Neural crest cell (in vitro differentiated cells): ENCODE measurements around the gene MED8. TPM values are rescaled to one million over a fixed set of nuclear protein-coding genes. Genes with fewer than 3 reads are reported as not detected.
A peak's percentile ranks its signal among the peaks of the same experiment; 100 is the strongest.

Experiments used
- DNase-seq: peaks from one replicate; pipeline ENCODE4 v3.0.0; 2021; ENCODE audit warnings: low read depth, mixed read lengths, low spot score
- H3K27ac Mint-ChIP-seq: one replicate; pipeline ENCODE4 v1.8.0; 2021; ENCODE audit warnings: mild to moderate bottlenecking, mixed read lengths; ENCODE audit not compliant: unreplicated experiment
- H3K27me3 Mint-ChIP-seq: 2 replicates; pipeline ENCODE4 v1.8.0; 2021; ENCODE audit warnings: low read depth, mild to moderate bottlenecking, mixed read lengths
- H3K36me3 Mint-ChIP-seq: 2 replicates; pipeline ENCODE4 v1.8.0; 2021; ENCODE audit warnings: low read depth, mild to moderate bottlenecking, mixed read lengths
- H3K4me1 Mint-ChIP-seq: 2 replicates; pipeline ENCODE4 v1.8.0; 2021; ENCODE audit warnings: mixed read lengths
- H3K4me3 Mint-ChIP-seq: one replicate; pipeline ENCODE4 v1.8.0; 2021; ENCODE audit warnings: mild to moderate bottlenecking, mixed read lengths
- H3K9me3 Mint-ChIP-seq: 2 replicates; pipeline ENCODE4 v1.8.0; 2021; ENCODE audit warnings: mixed read lengths
- CTCF ChIP-seq: fragments of 200-600 bp; sonication (generic); conservative IDR thresholded peaks from 2 replicates; pipeline ENCODE4 v1.5.0; 2021; ENCODE audit warnings: antibody characterized with exemption, mild to moderate bottlenecking
- total RNA-seq: library from RNA; stranded (reverse); gene quantifications from 2 replicates; pipeline ENCODE4 v1.2.1, GENCODE V29; 2021

Gene MED8
- total RNA-seq, 1 donor from 2014 or later = 33.9 TPM

DNA sequence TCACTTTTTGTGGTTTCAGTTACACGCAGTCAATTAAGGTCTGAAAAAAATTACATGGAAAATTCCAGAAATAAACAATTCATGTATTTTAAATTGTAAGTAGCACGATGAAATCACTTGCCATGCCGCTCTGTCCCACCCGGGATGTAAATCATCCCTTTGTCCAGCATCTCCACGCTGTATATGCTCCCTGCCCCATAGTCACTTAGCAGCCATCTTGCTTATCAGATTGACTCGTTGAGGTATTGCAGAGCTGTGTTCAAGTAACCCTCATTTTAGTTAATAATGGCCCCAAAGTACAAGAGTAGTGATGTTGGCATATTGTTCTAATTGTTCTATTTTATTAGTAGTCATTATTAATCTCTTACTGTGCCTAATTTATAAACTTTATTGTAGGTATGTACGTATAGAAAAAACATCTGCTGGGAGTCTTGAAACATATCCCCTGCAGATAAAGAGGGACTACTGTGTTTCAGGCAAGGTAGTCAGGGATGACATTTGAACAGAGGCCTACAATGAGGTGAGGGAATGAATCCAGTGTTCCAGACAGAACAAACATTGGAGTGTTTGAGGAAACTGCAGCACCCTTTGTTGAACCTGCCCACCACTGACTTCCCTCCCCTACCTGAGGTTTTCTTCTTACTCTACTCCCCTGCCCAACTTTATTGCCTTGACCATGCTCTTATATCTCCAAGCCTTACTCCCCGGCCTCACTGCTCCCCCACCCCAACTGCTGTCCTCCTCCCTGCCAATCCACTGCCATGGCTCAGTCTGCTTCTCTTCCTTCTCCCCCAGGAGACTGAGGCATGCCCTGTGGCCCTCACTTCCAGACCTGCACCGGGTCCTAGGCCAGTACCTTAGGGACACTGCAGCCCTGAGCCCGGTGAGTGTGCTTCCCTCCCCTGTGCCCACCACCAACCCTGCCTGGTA lies 37.9 kb downstream of the MED8 start:
- Mint-ChIP-seq H3K27me3 (peaks cover 18% of the 10 kb centered on the region), H3K9me3 (peaks cover 3% of the 10 kb centered on the region), H3K36me3 (peaks cover 3% of the 10 kb centered on the region), H3K4me3 (no peak overlapping the region), H3K27ac (no peak overlapping the region), H3K4me1 (peaks cover 19% of the 10 kb centered on the region)
- TF ChIP-seq CTCF = no peak
- DNase-seq = no peak

GRCh38 chr1:43350976-43351375 lies 38.6 kb downstream of the MED8 start:
- Mint-ChIP-seq H3K27ac (no peak overlapping the region), H3K4me1 (peaks cover 18% of the 10 kb centered on the region), H3K27me3 (peaks cover 25% of the 10 kb centered on the region), H3K4me3 (peak overlapping the region; percentile 3), H3K9me3 (peaks cover 2% of the 10 kb centered on the region), H3K36me3 (peaks cover 3% of the 10 kb centered on the region)
- TF ChIP-seq CTCF = no peak
- DNase-seq = no peak

GRCh38 chr1:43349594-43350306 lies 39.9 kb downstream of the MED8 start:
- no peak for TF ChIP-seq CTCF
- no peaks in the 10 kb centered on the region for H3K9me3 Mint-ChIP-seq
- peaks cover 16% of the 10 kb centered on the region for H3K4me1 Mint-ChIP-seq
- H3K27me3 Mint-ChIP-seq = peaks cover 25% of the 10 kb centered on the region
- peak overlapping the region; percentile 98 for H3K27ac Mint-ChIP-seq
- no peak for DNase-seq
- H3K36me3 Mint-ChIP-seq = peaks cover 3% of the 10 kb centered on the region
- H3K4me3 Mint-ChIP-seq = peak overlapping the region; percentile 92

DNA sequence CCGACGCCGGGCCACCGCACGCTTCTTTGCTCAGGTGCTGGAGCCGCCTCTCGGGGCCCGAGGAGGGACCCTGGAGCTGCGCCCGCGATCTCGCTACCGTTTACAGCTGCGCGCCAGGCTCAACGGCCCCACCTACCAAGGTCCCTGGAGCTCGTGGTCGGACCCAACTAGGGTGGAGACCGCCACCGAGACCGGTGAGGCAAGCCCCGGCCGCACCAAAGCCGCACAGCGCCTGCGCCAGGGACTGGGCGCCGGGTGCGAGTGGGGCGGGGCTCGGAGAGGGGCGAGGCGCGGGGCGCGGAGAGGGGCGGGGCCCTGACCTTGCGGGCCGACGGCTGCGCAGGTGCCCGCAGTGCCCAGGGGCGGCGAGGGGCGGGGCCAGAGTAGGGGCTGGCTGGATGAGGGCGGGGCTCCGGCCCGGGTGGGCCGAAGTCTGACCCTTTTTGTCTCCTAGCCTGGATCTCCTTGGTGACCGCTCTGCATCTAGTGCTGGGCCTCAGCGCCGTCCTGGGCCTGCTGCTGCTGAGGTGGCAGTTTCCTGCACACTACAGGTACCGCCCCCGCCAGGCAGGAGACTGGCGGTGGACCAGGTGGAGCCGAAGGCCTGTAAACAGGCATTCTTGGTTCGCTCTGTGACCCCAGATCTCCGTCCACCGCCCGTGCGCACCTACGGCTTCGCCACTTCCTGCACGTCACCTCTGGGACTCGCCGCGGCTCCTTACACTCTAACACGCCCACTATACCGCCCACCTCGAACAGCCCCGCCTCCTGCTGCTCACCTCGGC lies 40.6 kb downstream of the MED8 start:
- no peak for TF ChIP-seq CTCF
- Mint-ChIP-seq H3K4me1 (peaks cover 16% of the 10 kb centered on the region), H3K27me3 (peaks cover 25% of the 10 kb centered on the region), H3K4me3 (peak overlapping the region; percentile 92), H3K36me3 (no peaks in the 10 kb centered on the region), H3K9me3 (no peaks in the 10 kb centered on the region), H3K27ac (peak overlapping the region; percentile 98)
- peak; percentile 82 for DNase-seq

GRCh38 chr1:43348343-43348808 lies 41.2 kb downstream of the MED8 start:
- Mint-ChIP-seq H3K9me3 (no peaks in the 10 kb centered on the region), H3K36me3 (no peaks in the 10 kb centered on the region), H3K27me3 (peaks cover 25% of the 10 kb centered on the region), H3K4me3 (peak overlapping the region; percentile 65), H3K27ac (no peak overlapping the region), H3K4me1 (peaks cover 16% of the 10 kb centered on the region)
- no peak for TF ChIP-seq CTCF
- no peak for DNase-seq
